ENCODE measurements around the gene ADAM11. TPM values are rescaled to one million over a fixed set of nuclear protein-coding genes. Genes with fewer than 3 reads are reported as not detected.
"Not testable (repeated sequence)": the region's sequence is repeated elsewhere in the genome, so short reads cannot be mapped to it uniquely, and the experiment has no call there.

Gene ADAM11
- polyA plus RNA-seq, 3 donors = 1.6 to 2.0 (median 1.7) TPM

DNA sequence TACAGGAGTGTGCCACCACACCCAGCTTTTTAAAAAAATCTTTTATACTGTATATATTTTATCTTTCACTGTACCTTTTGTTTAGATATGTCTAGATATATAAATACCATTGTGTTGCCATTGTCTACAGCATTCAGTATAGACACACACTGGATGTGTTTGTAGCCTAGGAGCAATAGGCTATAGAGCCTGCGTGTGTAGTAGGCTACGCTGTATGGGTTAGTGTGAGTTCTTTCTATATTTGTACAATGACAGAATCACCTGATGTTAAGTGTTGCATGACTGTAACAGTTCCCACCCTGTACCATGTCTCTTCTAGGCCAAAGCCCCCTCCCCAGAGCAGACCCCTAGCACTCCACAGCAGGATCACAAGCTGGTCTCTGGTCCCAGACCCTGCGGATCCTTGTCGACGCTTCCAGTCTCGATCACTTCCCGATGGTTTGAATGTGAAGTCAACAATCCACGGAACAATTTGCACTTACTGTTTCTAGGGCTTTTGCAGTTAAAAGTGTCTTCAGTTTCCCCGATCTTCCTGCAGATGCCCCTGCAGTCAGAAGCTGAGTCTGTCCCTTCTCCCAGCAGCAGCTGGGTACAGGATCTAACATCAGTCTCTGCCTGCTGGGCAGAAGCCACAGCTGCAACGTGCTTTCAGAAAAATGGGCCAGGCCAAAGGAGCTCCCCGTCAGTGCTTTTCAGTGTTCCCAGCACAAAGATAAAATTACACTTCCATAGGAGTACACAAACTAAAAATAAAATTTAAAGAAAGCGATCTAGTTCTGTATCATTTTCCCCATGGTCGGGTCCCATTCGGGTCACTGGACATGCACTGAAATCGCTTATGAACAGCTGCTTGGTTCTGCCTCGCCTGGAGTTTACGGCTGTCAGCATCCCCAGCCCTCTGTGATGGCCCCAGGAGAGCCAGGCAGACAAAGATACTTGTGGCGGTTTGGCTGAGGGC is 35.4 kb downstream of the ADAM11 start:
- no peak for DNase-seq (ENCODE audit: low read depth in 3 of 3, low spot score in 2 of 3)

DNA sequence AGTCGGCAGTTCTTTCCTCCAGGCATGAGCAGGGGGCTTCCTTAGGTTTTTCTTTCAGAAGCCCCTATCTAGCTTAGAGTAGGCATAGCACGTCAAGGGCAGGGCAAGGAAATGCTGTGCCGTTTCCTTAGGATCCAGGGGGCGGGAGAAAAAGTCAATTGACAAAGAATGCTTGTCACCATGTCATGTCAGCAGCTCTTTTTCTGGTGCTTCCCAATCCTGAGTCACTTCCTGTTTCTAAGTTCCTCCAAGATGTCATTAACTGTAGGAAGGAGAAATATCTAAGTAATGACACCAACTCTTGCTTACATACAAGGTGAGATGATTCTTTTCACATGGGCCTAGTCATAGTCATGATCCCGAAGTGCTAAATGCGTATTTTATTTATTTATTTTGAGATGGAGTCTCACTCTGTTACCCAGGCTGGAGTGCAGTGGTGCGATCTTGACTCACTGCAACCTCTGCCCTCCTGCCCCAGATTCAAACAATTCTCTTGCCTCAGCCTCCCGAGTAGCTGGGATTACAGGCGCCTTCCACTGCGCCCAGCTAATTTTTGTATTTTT is 36.1 kb downstream of the ADAM11 start:
- no peak for DNase-seq (ENCODE audit: low read depth in 3 of 3, low spot score in 2 of 3)

DNA sequence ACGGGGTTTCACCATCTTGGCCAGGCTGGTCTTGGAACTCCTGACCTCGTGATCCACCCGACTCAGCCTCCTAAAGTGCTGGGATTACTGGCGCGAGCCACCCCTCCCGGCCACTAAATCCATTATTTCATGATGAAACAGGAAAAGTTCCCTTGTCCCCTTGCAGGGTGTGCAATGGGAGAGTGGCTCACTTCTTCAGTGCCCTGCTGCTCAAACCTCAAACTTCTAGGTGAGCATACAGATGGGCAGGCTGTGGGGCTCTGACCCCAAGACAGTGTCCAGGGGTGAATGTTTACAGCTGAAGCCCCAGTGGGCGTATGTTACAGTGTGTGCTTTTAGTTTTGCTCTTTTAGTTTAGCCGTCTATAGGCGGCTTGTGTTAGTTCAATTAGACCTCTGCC is 36.6 kb downstream of the ADAM11 start:
- DNase-seq (ENCODE audit: low read depth in 3 of 3, low spot score in 2 of 3) = no peak

DNA sequence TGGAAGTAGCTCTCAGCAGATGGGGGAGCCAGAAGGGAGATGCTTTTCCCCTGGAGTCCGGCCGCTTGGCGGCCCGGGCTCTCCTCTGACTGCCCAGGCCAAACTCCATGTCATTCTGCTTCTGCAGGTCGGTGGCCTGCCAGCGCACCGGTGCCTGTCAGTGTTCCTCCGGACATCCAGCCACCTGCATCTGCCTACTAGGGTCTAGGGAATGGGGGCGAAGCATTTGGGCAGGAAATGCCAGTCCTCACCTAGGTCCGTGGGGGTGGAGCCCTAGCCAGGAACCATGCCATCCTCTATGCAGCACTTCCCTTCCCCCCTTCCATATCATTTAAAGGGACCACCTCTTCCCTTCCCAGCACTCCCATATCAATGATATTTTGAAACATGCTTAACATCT is 37.1 kb downstream of the ADAM11 start:
- DNase-seq (ENCODE audit: low read depth in 3 of 3, low spot score in 2 of 3) = no peak

- no peak for DNase-seq (ENCODE audit: low read depth in 3 of 3, low spot score in 2 of 3)
Measured at GRCh38 chr17:44796731-44797130, 37.9 kb downstream of the ADAM11 start.

DNA sequence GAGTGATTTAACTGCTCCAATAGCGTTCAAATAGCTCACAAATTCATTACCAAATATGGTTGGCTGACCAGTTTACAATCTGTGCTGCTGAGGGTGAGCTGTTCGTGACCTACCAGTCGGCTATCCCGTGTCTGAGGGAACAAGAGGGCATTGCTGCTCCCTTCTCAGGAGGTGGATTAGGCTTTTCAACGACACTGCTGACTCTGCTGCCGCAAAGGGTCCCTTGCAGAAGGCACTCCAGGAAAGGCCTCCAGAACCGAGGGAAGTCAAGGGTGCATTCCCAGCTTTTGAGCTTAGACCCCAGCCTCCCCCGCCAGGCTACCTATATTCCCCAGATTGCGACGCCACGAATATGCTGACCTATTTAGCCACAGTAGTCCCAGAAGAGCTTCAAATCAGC is 39.0 kb downstream of the ADAM11 start:
- no peak for DNase-seq (ENCODE audit: low read depth in 3 of 3, low spot score in 2 of 3)

DNA sequence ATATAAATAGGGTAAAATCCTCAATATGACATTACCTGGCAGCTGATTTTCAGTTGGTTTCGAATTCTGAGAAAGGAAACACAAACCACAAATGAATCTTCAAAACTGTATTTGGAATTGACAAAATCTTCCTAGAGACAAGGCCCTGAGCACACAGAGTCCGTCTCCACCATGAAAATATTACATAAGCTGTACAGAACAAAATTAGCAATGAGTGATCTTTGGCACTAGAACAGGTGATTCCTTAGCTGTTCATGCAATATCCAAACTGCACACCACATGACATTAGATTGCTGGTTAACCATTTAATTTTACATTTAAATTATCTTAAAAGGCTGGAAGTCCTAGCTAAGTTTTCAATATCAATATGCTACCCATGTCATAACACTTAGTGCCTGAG is 39.6 kb downstream of the ADAM11 start:
- no peak for DNase-seq (ENCODE audit: low read depth in 3 of 3, low spot score in 2 of 3)

GRCh38 chr17:44801880-44802279 is 43.1 kb downstream of the ADAM11 start:
- no peak for DNase-seq (ENCODE audit: low read depth in 3 of 3, low spot score in 2 of 3)

GRCh38 chr17:44804302-44805089 is 45.7 kb downstream of the ADAM11 start:
- DNase-seq (ENCODE audit: low read depth in 3 of 3, low spot score in 2 of 3) = no peak

- no peak for DNase-seq (ENCODE audit: low read depth in 3 of 3, low spot score in 2 of 3)
Measured at GRCh38 chr17:44807093-44807816, 48.5 kb downstream of the ADAM11 start.

DNA sequence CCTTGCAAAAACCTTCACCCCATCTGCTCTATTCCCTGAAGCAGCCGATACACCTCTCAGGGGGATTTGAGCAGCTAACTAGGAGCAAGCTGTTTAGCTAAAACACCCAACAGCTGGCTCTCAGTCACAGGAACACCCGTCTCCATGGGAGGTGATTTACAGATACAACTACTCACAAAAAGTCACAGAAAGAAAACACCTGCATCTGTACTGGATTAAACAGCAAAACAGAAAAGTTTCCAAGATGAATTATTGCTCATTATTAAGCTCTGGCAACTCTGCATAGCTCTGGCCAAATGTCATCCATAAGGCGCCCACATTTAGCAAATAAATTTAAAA is 49.0 kb downstream of the ADAM11 start:
- no peak for DNase-seq (ENCODE audit: low read depth in 3 of 3, low spot score in 2 of 3)

GRCh38 chr17:44808156-44808555 is 49.4 kb downstream of the ADAM11 start:
- no peak for DNase-seq (ENCODE audit: low read depth in 3 of 3, low spot score in 2 of 3)

DNA sequence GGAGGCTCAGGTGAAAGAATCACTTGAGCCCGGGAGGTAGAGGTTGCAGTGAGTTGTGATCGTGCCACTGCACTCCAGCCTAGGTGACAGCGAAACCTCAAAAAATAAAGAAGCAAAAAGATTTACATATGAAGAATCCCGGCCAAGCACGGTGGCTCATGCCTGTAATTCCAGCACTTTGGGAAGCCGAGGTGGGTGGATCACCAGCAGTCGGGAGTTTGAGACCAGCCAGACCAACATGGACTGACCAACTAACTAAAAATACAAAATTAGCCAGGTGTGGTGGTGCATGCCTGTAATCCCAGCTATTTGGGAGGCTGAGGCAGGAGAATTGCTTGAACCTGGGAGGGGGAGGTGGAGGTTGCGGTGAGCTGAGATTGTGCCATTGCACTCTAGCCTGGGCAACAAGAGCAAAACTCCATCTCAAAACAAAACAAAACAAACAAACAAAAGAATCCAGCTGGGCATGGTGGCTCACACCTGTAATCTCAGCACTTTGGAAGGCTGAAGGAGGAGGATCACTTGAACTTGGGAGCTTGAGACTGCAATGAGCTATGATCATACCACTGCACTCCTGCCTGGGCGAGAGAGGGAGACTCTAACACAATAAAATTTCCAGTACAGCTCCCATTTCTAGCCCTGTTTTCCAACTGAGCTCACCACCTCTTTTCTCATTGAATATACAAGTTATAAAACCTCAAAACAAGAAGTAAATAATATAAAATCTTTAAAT is 50.0 kb downstream of the ADAM11 start:
- not testable (repeated sequence) for DNase-seq (ENCODE audit: low read depth in 3 of 3, low spot score in 2 of 3)

DNA sequence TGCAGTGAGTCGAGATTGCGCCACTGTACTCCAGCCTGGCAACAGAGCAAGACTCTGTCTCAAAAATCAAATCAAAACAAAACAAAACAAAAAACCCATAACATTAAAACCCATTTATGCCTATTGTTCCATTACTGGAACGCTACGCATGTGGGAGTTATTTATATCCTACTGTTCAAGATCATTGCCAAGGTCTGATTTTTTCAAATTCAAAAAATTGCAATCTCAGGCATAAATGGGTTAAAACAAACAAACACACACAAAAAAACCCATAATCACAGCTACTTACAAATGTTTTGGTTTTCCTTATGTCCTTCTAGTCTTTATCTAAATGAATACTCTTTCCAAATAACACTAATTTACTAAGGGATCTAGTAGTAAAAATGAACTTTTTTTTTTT is 53.5 kb downstream of the ADAM11 start:
- DNase-seq (ENCODE audit: low read depth in 3 of 3, low spot score in 2 of 3) = no peak

DNA sequence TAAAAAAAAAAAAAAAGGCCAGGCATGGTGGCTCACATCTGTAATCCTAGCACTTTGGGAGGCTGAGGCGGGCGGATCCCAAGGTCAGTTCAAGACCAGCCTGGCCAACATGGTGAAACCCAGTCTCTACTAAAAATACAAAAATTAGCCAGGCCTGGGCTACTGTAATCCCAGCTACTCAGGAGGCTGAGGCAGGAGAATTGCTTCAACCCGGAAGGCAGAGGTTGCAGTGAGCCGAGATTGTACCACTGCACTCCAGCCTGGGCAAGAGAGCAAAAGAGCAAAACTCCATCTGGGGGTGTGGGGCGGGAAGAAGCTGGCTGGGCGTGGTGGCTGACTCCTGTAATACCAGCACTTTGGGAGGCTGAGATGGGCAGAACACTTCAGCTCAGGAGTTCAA is 59.7 kb downstream of the ADAM11 start:
- not testable (repeated sequence) for DNase-seq (ENCODE audit: low read depth in 3 of 3, low spot score in 2 of 3)

DNA sequence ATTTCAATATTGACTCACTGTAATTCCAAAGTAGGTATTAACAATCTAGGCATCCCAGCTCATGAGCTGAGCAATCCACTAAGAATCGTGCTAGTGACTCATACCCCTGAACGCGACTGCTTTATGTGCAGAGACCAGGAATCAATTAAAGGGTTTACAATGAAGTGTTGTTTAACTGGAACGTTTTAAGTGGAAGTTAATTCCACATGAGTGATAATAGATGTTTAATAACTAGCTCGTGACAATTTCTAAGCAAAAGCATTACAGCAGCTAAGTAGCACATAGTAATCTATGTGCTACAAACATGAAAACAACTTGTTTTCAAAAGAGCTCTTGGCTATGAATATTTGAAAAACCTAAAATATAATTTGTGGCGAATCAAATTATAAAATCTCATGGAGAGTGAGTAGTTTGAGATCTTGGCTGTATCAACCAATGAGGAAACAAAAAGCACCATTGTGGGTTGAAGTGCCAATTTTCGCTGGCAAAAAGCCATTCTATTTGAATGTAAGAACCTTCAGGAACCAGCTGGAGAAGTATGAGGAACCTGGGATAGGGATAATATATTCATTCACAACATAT is 61.9 kb downstream of the ADAM11 start:
- no peak for DNase-seq (ENCODE audit: low read depth in 3 of 3, low spot score in 2 of 3)

DNA sequence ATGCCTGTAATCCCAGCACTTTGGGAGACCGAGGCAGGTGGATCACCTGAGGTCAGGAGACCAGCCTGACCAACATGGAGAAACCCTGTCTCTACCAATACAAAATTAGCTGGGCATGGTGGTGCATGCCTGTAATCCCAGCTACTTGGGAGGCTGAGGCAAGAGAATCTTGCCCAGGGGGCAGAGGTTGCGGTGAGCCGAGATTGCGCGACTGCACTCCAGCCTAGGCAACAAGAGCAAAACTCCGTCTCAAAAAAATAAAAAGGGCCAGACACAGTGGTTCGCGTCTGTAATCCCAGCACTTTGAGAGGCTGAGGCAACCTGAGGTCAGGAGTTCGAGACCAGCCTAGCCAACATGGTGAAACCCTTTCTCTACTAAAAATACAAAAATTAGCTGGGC is 66.4 kb downstream of the ADAM11 start:
- DNase-seq (ENCODE audit: low read depth in 3 of 3, low spot score in 2 of 3) = not testable (repeated sequence)

DNA sequence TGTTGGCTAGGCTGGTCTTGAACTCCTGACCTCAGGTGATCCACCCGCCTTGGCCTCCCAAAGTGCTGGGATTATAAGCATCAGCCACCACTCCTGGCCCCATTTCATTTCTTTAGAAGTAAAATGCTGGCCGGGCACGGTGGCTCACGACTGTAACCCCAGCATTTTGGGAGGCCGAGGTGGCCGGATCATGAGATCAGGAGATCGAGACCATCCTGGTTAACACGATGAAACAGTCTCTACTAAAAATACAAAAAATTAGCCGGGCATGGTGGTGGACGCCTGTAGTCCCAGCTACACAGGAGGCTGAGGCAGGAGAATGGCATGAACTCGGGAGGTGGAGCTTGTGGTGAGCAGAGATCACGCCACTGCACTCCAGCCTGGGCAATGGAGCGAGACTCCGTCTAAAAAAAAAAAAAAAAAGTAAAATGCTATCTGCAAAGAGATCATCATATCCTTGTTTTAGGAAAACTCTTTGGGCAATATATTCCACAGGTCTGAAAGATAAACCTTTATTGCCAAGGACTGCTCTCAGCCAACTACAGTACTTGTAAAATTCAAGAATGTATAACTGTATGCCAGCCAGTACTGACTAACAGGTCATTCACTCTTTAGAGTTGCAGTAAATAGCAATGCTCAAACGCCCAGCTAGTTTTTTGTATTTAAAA is 67.5 kb downstream of the ADAM11 start:
- no peak for DNase-seq (ENCODE audit: low read depth in 3 of 3, low spot score in 2 of 3)

DNA sequence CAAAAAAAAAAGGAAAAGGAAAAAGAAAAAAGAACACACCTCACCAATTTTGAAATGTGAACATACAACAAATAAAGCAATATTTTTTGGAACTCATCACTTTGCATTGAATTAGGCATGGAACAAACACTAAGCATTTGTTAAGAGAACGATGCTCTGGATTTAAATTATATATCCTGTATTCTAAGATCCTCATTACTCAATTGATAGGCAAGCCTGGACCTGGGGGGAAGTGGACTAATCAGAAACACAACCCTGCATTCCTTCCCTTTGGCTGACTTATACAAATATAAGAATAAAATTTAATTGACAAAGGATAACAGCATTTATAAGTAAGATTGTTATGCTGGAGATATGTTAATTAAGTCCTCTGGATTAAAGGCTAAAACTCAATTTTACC is 69.1 kb downstream of the ADAM11 start:
- no peak for DNase-seq (ENCODE audit: low read depth in 3 of 3, low spot score in 2 of 3)
